Activated CD4-positive, alpha-beta T cell treated with anti-CD3 and anti-CD28 coated beads, Interleukin-2, amount 50 U/mL, for 24 hours (primary cell): ENCODE measurements around the gene EGFR.

Source experiments
- DNase-seq, 2 donors: peaks; one replicate each; pipeline ENCODE4 v3.0.0-alpha.2; 2020; ENCODE audit warnings: low read depth in 1 of 2, low spot score in 1 of 2

Gene EGFR

DNA sequence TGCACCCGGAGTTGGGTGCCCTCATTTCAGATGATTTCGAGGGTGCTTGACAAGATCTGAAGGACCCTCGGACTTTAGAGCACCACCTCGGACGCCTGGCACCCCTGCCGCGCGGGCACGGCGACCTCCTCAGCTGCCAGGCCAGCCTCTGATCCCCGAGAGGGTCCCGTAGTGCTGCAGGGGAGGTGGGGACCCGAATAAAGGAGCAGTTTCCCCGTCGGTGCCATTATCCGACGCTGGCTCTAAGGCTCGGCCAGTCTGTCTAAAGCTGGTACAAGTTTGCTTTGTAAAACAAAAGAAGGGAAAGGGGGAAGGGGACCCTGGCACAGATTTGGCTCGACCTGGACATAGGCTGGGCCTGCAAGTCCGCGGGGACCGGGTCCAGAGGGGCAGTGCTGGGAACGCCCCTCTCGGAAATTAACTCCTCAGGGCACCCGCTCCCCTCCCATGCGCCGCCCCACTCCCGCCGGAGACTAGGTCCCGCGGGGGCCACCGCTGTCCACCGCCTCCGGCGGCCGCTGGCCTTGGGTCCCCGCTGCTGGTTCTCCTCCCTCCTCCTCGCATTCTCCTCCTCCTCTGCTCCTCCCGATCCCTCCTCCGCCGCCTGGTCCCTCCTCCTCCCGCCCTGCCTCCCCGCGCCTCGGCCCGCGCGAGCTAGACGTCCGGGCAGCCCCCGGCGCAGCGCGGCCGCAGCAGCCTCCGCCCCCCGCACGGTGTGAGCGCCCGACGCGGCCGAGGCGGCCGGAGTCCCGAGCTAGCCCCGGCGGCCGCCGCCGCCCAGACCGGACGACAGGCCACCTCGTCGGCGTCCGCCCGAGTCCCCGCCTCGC lies at the start of gene EGFR:
Gene EGFR, plus strand, starts transcription at position 657 of the 830 bp plus-strand sequence. CDS start 261 bp downstream, outside the sequence.
- DNase-seq = no peak

DNA sequence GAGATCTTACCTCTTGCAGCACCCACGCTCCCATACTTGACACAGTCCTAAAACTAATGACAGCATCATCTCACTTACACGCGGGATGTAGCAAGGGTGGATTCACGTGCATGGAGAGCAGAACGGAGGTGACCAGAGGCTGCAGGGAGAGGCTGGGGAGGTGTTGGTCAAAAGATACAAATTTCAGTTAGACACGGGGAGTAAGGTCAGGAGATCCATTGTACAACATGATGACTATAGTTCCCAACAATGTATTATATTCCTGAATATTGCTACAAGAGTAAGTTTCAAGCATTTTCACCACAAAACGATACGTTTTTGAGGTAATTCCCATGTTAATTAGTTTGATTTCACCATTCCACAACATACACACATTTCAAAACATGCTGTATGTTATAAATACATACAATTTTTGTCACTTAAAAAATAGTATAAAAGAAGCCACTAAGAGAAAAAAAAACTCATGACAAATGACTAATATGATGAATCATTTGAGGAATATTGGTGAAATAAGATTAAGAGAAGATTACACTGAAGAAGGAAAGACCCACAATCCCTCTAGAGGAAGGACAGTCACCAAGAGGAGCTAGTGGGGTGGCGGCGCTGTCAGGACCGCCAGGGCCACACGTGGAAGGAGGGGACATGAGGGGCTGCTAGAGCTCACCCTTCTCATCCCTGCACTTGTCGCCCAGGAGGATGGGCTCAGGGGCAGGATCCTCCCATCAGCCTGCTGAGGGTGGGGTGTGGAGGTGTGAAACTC lies 49.4 kb upstream of the EGFR start:
- no peak for DNase-seq

DNA sequence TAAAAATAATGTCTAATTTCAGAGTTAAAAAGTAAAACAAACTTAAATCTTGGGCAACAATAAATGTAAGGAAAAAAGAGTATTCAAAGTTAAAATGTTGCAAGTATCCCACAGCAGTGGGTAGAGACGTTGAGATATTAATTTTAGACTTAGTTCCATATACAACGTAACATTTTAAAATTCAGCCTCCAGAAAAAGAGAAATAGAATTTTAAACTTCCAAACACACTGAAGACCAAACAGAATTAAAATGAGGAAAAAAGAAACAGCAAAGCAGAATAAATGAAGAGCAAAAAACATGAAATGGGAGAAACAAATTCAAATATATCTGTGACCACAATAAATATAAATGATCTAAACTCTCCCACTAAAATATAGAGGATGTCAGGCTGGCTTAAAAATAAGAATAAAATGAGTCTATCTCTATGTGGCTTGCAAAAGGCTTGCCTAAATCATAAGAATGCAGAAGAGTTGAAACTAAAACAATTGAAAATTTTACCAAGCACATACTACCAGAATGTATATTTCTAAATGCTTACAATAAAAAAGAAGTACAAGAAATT lies 46.0 kb upstream of the EGFR start:
- no peak for DNase-seq

DNA sequence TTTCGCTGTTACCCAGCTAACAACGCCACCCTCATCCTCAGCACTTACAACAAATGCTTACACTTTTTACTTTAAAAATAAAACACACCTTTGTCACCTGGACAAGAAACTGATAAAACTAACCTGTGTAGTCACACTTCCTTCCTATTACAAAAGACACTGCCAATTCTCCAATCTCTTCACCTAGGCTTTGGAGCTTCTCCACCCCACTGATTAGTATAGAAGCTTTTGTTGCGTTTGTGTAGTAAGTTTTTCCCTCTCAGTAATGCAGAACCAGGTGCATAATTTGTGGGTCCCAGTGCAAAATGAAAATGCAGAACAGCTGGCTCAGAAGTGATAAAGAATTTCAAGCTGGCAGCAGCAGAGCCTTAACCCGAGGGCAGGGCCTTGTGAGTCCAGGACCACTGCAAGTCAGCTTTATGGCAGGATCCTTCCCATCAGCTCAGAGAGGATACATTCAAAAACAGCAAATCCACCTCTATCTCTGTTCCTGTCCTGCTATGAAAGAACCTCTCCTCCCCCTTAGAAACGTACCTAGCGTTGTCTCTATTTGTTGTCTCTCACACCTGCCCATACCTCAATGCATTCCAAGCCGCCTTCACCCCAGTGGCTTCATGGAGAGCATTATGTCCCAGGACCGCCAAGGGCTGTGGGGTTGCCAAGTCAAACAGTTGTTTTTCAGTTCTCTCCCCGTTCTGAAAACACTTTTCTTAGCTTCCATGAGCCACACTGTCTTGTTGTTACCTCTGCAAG lies 40.3 kb upstream of the EGFR start:
- no peak for DNase-seq

DNA sequence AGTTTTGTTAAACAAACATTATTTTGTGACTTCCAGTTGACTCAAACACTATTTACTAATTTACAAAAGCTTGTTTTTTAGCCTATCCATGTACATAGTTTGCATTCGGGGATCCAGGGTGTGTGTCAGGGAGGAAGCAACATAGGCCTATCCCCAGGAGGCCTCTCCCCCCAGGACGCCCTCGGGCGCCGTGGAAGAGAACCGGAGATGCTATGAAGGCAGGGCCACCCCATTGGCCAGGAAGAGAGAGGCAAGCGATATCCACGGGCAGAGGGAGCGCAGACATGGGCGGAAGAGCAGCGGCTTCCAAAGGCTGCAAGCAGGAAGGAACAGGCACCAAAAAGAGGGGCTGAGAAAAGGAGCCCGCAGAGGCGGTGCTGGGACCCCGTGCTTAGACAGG lies 38.3 kb upstream of the EGFR start:
- no peak for DNase-seq

DNA sequence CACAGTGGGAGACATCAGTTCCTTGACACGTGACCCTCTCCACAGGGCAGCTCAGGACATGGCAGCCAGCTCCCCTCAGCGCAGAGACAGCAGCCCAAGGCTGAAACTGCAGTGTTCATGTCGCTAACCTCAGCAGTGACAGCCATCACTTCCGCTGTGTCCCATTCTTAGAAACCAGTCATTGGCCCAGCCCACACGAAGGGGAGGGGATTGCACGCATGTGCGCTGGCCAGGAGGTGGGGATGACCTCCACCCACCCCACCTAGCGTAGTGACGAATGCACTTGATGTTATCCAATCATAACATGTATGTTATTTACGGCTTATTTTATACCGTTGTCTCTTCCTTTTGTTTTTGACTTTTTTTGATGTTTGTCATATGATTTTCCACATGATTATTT lies 36.9 kb upstream of the EGFR start:
- no peak for DNase-seq

DNA sequence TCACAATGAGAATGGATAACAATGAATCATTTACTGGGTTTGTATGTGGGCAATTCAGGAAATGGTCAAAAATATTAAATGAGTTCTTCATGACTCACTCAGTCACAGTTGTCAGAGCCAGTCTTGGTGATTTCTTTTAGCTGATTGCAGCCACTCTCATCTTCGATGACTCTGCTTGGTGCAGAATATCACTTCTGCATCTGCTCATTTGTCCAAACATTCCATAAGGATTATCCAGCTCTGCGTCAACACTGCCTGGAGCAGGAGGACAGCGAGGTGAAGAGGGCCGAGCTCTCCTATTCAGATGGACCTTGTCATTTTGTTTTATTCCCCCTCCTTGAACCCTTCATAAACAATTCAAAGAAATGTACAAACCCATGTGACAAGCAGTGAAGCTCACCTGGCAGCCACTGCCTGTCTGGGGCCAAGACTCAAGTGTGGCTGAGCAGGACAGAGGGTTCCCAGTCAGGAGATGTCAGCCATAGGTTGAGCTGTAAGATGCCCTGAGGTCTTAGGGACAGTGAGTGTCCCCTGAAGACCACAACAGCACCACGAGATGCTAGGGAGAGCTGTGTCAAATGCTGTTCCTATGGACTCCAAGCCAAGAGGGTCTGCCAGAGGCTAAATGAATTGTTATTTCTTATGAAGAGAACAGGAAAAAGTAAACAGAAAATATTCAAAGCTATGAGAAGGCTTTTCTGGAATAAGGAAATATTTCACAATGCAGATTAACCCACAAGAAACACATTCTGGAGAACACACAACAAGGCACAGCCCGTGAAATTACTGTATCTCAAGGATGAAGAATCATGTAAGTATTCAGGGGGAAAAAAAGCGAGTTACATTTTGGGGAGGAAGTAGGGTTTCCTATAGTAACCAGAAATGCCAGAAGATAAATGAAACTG lies 33.1 kb upstream of the EGFR start:
- no peak for DNase-seq

DNA sequence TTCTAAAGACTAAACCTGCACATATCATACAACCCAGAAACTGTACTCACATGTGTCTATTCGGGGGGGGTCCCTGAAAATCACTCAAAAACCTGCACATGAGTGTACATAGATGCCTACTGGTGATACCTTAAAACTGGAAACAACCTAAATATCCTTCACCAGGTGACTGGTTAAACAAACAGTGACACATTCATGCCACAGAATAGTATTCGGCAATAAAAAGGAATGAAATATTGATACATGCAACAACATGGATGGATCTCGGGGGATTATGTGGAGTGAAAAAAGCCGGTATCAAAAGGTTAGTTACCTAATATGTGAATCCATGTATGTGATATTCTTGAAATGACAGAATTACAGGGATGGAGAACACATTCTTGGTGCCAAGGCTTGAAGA lies 32.1 kb upstream of the EGFR start:
- no peak for DNase-seq

DNA sequence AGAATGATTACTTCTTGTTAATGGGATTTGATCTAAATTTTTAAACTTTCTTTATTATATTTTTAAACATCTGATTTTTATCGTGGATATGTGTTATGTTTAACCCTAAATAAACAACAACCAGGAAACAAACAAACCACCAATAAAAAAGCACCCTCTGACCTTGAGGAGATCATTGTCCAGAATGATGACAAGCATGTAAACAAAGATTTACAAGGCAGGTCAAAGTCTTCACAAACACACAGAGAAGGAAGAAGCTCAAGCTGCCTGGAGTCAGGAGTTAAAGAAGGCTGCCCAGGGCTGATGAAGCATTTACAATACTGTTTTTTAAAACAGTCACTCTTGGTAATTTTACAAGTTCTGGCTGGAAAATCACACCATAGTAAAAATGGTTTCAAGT lies 31.0 kb upstream of the EGFR start:
- no peak for DNase-seq

DNA sequence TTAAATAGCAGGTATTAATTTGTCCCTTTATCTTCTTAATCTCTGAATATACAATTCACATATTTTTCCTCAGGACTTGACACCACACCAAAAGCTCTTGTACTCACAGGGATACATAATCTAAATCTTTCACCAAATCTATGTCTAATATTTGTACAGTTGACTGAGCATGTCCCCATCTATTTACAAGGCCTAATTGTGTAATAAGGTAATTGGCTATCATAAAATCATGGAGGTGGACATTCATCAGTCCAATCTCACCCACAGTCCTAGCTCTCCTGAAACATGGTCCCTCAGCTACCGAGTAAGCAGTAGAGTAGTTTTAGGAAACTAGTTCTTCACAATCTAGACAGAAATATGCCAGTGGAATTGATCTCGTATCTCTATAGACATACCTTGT lies 30.3 kb upstream of the EGFR start:
- DNase-seq = no peak

DNA sequence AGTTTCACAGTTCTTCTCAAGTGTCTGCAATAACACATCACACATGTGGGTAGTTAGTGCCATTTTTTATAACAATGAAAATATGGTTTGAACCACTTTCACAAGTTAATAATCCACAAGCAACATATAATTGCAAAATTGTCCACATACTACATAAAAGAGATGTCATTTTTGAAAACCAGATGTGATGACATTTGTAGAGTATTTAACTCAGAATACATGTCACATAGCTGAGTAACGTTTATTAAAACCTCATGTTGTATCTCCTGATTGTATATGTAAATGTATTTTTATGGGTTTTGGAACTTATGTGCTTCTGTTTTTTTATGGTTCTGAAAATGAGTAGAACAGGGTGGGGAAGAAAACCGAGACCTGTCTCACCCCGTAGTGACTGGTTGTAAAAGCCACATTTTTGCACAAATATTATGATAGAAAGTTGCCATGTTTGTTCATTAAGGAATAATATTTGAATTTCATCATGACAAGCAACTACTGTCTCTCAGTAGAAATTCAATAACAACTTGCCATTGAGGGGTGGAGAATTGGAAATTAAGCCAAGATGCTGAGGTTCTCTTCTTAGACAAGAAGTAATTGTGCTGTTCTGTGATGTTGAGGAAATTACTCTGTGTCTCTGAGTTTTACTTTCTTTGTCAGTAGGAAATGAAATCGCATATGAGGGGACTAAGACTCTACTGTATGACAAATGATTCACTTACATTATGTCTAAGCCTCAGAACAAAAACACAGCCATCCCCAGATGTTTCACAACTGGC lies 29.2 kb upstream of the EGFR start:
- no peak for DNase-seq

DNA sequence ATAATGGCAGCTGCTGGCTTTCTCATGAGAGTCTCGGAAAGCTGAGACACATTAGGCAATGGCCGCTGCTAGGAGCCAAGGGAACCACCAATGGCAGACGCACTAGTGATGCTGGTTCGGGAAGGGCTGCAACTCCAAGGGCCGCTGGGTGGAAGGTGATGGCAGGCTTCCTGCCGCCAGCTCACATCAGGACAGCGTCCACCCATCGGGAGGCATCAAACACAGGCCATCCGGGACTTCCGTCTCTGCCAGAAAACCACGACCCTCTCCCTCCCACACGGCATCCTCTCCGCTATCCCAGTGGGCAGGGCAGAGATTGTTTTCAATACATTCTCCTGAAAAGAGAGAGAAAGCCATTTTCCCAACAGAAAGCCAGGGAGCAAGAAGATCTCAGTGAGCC lies 27.5 kb upstream of the EGFR start:
- DNase-seq = no peak

DNA sequence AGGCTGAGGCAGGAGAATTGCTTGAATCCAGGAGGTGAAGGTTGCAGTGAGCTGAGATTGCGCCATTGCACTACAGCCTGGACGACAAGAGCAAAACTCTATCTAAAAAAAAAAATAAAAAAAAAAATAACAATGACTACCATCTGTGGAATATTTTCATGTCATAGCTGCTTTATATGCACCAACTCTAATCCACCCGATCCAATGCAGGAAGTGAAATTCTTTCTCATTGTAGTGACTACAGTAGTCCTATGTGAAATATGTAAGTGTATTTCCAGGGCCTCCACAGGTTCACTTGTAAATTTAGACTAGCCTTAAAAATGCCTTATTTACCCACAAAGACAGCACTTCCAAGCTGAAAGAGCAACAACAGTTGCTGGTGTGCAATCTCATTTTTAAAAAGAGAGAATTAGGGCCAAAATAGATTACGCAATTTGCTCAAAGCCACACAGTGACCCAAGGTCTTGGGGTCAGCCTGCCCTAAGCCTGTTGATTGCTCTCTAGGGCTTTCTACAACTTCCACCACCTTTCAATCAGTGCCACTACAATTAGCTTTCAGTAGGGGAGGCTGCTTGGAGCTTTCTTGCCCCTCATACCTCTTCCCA lies 25.8 kb upstream of the EGFR start:
- DNase-seq = no peak

DNA sequence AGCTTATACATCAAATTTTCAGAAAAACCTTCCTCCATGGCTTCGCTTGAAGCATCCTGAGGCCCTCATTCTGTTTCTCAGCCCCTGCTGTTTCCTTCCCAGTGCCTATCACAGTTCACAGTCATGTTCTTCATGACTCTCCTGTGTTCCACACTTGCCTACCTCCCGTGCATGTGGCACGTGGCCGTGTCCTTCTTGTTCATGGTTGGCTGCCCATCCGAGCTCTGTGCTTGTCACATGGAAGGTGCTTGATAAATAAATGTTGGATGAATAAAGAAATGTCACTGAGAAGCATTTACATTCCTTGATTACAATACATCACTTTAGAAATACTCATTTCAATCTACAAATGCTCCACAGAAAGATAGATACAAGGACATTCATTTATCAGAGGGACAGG lies 23.7 kb upstream of the EGFR start:
- DNase-seq = no peak

DNA sequence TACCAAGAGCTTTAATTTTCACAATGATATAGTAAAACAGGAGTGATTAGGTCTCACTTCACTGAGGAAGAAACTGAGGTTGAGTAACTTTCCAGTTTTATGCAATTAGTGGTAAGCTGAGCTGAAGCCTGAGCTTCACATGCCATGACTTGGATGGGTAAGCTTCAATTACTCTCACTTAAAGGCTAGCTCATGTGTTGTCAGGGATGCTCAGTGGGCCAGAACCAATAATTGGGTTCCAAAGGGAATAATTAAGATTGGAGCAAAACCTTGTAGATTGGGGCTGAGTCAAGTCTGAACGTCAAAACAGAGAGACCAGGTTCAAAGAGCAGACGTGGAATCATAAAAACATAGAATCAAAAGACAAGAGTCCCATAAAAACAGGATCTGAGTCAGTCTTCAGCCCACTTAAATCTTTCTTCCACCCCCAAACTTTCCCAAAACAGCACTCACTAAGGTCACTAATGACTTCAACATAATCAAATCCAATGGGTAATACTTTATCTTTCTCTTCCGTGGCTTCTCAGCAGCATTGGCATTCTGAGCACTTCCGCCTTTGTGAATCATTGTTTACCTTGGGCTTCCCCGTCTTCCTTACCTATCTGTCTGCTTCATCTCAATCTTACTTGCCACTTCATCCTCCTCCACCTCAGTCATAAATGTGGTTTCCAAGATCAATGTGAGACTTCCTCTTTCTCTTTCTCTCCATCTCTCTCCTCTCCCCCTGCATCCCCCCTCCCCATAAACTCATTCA lies 23.0 kb upstream of the EGFR start:
- DNase-seq = peak in 1 of 2 donors; percentile 32

DNA sequence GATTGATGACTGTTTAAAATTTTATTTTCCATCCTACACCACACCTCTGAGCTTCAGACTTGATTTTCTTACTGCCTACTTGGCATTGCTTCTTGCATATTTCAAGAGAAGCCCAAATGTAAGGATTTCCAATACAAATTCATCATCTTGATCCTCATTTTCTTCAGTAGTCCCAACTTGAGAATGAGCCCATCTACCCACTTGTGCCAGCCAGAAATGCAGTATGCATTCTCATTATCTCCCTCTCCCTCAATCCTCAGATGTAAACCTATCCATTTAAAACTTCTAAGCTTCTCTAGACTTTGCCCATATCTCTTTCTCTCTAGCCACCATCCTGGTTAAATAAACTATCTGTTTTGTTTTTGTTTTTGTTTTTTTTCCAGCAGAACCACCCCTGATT lies 22.4 kb upstream of the EGFR start:
- DNase-seq = no peak

DNA sequence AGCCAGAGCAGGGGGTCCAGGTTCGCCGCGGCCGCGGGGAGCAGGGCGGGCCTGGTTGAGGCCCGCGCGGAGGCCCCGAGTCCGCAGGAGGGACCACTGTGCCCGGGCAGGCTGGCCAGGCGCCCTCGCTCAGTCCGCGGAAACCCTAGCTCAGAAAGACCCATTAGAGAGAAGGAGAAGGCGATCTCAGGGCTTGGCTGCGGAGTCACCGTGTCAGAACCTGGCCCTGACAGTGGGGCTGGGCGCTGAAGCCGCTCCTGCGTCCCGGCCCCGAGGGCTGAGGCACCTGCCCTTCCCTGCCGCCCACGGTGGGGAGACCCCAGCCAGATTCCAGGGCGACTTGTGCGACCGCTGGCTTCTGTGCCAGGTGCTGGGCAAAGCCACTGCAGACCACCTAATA lies 14.2 kb upstream of the EGFR start:
- DNase-seq = no peak

DNA sequence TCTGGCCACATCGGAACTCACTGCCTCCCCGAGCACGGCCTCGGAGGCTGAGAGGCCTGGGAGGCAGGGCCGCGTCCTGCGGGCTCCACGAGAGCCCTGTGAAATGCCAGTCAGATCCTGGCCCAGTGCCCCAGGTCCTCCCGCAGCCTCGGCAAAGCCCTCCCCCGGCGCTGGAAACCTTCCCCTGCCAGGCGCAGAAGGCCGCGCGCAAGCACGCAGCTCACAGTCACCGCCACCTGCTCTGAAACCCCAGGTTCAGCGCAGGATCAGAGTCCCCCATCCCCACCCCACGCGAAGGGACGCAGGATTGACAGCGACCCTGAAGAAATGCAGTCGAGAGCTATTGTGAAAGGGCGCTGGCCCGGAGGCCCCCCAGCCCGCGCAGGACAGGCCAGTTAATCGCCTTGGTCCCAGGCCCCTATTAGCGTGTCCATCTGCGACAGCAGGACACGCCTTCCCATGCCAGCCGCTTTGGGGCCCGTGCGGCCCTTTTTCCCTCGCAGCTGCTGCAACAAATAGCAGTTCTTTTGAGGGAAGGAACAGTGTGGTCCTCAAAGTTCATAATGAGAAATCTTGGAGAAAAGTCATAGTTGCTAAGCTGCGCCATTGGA lies 13.5 kb upstream of the EGFR start:
- no peak for DNase-seq
